MV-4-11 (cell line): ENCODE results near the gene IGF1R.

Experiments used
- DNase-seq: peaks from one replicate; lab custom pipeline; 2025; lab: John Stamatoyannopoulos, UW

Gene IGF1R

DNA sequence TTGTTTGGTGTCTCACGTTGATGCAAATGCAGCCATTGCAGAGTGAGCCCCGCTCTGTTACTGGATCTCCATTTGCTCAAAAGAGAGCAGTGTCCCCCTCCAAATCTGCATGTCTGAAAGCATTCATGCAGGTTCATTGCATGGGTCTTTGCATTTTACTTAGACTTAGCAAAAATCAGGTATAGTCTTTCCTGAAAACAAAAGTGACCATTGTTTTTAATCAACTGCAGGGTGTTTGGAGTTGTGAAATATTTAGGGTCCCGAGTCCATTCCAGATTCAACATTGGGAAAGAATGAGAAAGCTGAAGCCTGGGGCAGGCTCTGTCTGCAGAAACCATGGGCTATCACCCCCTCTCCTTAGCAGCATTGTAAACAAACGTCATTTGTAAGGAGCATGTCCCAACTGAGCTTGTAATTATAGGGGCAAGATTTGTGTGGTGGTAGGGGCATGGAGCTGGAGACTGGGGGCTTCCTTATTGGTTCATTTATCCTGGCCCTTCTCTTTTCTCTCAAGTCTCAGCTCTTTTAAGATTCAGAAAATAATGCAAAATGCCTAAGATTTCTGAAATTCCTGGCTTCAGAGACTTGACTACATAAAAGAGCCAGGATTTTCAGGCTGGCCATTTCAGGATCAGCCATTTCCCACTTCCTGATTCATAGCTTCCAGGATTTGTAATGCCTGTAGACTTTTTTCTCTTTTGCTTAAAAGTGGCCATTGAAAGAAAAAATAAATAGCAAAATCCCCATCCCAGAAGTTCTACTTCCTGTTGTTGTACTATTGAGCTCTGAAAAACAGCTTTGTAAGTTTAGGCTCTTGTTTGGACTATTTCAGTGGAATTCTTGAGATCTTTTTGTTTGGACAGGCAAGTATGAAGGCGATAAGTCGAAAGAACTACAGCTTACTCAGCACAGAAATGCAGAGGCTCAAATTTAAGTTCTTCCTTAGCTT lies 23.0 kb downstream of the IGF1R start:
- no peak for DNase-seq

- DNase-seq = no peak
Measured at GRCh38 chr15:98673133-98673532, 24.8 kb downstream of the IGF1R start.

DNA sequence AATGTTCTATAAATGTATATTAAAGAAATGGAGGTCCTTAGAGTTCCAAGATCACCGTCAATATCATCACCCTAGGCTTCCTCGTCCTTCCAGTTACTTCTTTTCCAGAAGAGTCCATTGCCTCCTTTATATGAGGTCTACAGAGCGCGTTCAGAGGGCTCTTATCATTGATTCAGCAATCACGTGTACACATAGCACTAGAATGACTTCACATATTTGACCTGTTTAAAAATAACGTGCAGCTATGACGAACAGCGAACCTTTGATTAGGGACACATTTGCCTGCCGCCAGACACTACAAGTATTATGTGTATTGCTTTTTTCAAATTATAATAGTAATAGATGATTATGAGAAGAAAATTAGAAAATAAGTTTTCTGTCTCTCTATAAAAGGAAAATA lies 26.0 kb downstream of the IGF1R start:
- no peak for DNase-seq

DNA sequence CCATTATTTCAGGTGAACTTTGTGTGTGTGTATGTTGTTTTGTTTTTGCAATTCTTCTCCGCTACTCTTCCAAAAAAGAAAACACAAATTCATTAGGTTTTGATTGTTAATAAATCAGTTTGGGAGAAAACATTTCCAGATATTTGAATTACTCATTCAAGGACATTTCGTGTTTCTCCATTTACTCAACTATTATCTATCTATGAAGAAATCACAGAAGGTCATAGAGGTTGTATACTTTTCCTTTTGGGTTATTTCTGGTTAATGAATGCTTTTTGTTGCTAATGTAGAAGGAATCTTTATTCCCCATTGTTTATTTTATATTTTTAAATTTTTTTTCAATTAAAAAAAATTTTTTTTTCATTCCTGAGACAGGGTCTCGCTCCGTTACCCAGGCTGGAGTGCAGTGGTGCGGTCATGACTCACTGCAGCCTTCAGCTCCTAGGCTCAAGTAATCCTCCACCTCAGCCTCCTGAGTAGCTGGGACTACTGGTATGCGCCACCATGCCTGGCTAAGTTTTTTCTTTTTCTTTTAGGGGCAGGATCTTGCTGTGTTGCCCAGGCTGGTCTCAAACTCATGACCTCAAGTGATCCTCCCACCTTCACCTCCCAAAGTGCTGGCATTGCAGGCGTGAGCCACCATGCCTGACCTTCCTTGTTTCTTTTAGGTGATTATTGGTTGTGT lies 28.4 kb downstream of the IGF1R start:
- DNase-seq = no peak

GRCh38 chr15:98677345-98678059 lies 29.2 kb downstream of the IGF1R start:
- DNase-seq = no peak

DNA sequence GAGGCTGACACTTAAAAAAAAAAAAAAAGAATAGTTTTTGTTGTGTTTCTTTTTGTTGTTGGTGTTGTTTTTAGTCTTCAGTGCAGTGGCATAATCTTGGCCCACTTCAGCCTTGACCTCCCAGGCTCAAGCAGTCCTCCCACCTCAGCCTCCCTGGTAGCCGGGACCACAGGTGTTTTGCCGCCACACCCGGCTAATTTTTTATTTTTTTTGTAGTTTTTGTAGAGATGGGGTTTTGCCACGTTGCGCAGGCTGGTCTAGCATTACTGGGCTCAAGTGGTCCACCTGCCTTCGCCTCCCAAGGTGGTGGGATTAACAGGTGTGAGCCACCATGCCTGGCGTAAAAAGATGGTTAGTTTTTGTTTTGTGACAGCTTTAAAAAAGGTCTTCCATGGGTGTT lies 30.1 kb downstream of the IGF1R start:
- DNase-seq = no peak

- no peak for DNase-seq
Measured at GRCh38 chr15:98681061-98681460, 32.7 kb downstream of the IGF1R start.

- DNase-seq = no peak
Measured at GRCh38 chr15:98682992-98683701, 34.8 kb downstream of the IGF1R start.

DNA sequence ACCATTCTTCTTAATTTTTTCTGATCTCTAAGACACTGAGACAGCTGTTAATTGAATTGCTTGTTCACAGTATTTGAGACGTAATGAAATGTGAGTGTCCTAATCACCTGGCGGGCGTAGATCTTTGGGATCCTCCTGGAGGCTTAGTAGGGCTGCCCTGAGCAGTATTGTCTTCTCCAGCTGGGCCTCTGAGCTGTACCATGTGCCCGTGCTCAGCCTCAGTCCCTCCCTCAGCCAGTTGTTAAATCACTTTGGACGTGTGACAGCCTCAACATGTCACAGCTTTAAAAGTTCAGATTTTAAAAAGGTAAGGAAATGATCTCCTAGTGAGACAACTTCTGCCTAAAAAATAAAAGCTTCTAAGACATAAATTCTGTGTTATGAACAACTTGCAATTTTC lies 35.5 kb downstream of the IGF1R start:
- DNase-seq = no peak

GRCh38 chr15:98684436-98684835 lies 36.1 kb downstream of the IGF1R start:
- peak; percentile 71 for DNase-seq

- no peak for DNase-seq
Measured at GRCh38 chr15:98684995-98685525, 36.7 kb downstream of the IGF1R start.

DNA sequence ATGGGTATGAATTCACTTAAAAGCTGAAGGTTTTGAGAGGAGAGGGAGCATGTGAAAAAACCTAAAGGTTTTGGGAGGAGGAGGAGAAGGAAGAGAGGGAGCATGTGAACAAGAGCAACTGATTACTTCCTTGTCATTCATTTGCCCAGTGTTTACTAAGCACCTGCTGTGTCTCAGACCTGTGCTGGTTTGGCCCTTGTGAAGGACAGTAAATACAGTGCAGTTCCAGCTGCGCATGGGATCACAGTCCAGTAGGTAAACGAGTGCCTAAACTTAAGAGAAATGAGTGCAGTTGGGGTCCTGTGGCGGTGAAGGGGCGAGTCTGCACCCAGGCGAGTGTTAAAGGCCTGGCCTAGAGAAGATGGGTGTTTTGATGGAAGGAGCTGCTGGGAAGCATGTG lies 38.6 kb downstream of the IGF1R start:
- no peak for DNase-seq

GRCh38 chr15:98689431-98689861 lies 41.1 kb downstream of the IGF1R start:
- no peak for DNase-seq

DNA sequence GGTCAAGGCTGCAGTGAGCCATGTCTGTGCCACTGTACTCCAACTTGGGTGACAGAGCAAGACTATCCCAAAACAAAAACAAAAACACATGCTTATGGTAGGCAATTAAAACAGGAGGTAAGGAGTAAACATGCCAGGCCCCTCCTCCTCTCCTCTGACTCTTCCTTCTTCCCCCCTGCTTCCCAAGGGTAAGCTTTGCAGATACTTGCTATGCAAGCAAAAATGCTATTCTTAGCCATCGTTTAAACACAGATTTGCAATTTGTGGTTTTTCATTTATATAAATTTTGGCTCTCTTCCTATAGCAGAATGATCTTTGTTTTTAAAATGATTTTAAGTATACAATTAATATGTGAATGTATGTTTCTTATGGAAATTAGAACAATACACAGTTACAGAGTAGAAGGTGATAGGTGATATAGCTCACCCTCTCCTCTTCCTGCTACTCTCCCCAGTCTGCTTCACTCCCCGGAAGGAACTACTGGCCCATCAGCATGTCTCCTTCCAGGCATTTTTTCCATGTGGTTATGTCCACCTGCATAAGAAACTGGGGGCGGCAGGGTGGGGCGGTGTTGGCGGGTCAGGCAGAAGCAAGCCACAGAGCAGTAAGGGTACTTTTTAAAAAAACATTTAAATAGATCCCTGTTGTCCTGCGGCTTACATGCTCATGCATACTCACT lies 42.1 kb downstream of the IGF1R start:
- no peak for DNase-seq

DNA sequence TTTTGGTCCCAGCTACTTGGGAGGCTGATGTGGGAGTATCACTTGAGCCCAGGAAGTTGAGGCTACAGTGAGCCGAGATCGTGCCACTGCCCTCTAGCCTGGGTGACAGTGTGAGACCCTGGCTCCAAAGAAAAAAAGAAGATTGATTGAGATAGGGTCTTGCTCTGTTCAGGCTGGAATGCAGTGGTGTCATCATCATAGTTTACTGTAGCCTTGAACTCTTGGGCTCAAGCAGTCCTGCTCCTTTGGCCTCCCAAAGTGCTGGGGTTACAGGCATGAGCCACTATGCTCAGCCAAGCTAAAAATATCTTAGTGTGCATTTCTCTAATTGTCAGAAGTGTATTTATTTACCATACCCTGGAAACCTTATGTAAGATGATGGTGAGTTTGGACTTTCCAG lies 43.9 kb downstream of the IGF1R start:
- DNase-seq = no peak

DNA sequence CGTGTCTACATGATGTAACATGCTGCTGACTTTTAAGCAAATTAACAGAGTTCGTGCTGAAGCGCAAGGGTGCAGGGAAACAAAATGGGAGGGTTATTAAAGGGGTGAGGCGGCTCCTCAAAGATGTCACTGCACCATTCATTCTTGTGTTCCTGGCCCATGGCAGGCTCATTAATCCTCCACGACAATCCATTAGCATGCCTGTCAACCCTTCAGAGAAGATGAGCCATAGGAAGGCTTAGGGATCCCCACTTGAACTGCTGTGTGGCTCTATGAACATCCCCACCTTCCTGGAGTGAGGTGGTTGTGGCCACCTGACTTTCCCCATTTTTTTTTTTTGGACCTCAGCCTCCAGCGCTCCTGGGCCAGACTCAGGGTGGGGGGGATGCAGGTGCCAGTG lies 45.8 kb downstream of the IGF1R start:
- DNase-seq = no peak

DNA sequence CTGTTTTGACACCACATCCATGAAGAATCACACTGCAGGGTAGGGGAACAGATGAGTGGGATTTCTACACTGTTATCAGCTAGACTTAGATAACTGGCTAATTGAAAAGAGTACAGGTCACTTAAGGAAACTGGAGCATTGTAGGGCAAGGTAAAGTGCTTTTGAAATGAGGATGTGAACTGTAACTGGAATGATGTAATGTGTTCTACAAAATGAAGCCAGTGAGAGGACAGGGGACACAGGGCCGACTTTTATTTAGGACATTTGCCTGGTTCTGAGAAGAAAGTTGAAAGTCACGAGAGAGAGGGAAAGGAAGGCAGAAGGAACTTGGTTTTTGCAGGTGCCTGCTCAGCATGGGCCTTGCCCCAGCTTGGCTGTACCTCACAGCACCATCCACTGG lies 50.5 kb downstream of the IGF1R start:
- no peak for DNase-seq

DNA sequence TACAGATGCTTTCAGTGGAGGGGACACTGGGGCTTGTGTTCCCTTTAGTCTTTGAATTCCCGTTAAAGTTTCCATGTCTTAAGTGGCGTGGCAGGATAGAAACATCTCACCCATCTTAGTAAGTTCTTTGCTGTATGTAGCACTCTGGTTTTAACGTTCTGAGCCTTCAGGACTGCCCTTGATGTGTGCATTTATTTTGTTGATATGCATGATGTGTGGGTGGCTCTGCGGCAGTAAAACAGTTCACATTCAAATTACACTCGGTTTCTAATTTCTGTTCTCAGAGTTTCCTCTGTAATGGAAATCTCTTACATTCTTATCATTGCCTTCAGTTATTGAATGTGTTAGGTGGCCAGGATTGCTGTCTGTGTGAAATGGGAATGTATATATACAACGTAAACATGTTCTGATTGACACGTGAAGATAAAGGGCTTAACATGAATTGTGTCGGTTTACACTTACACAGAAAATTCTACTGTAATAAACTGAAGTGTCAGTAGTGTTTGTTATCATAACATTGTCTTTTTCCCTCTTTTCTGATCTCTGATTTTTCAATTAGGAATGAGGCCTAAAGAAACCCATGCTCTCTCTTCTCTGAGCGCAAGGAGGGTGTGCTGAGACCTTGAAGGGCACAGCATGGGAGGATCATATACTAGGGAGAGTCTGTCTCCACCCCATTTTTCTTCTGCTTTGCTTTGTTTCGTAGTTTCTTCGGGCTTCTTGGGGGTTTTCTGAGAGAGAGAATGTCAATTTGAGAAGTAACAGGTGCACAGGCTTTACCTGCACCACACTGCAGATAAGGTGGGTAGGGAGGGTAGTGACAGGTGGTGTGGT lies 51.5 kb downstream of the IGF1R start:
- no peak for DNase-seq

DNA sequence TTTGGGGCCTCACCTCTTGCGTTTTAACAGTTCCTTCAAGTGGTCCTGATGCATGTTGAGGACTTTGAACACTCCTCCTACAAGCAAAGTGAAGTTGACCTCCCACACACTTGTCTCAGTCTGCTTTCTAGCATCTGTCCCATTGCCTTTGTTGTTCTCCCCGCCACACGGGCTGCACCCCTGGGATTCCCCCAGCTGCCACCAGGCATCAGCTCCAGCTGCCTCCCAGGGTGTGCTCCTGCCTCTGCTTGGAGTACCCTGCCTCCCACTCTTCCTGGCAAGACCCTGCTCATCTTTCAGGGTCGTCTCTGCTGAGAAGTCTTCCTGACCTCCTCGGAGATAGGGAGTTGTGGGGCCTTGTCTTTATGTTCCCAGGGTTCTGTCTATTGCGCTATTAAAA lies 52.2 kb downstream of the IGF1R start:
- no peak for DNase-seq

DNA sequence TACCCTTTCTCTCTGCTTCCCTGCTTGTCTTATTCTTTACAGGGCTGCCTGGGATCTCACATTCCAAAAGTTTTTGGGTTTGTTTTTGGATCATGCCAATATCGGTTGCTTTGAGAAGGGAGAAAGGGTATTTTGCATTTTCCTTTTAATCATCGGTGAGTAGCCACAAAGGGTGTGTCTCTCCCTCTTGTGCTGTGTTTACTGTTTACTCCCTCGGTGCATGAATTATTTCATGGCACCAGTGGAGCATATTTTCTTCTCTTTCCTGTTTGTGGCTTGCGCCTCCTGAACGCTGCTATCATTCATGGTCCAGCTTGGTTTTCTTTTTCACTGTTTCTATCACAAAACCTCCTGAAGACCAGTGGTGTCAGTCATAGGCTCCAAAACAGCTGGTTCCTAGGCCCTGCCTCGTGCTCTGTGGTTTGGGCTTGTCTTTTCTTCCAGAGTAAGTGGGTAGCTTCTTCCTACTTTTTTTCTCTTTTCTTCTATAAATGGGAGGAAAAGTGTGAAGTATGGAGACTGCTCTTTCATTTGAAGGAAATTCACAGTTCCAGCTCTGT lies 54.9 kb downstream of the IGF1R start:
- peak; percentile 35 for DNase-seq
